K562 treated with DMSO at 1 percent for 12 hours (cell line): ENCODE data around the gene GLI3. TPM values are rescaled to one million over a fixed set of nuclear protein-coding genes. Genes with fewer than 3 reads are reported as not detected.

Experiments
- total RNA-seq: library from RNA; unstranded; fragments of 300-600 nt; gene quantifications from 2 replicates; pipeline ENCODE4 v1.2.3, GENCODE V29; 2022; ENCODE audit not compliant: insufficient read depth

Gene GLI3
- not detected in 2 replicates for total RNA-seq

DNA sequence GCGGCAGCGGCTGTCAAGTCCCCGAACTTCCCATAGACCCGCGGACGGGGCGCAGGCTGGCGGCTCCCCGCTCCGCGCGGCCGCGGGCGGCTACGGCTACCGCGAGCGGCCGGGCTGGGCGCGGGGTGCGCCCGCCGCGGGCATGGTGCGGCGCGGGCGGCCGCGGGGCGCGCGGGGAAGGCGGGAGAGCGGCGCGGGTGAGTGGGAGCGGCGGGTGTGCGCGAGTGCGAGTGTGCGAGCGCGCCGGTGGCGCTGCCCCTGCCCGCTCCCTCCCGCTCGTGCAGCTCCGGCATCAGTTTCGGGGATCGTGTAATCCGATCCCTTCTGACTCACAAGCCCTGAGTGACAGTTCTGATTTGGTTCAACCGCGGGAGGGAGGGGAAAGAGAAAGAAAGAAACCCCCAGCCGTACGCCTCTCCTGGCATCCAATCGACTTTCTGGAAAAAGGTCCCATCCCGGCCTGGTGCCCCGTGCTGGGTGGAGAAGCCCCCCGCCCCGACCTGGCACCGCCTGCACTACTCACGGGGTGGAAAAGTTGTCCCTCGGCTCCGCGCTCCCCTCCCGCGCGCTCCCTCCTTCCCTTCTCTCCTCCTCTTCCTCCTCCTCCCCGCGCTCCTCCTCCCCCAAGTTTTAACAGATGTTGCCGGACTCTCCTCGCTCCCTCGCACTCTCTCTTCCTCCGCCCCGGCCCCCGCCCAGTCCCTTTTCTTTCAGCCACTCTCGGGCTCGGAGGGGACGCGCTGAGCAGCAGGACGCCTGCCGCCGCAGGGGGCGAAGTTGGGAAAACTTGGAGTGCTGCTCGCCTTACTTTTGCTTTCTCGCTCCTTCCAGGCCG, at the start of gene GLI3:
Gene GLI3 (minus strand): TSS at position 234 of the 835 bp plus-strand sequence. CDS start 13,956 bp downstream, outside the sequence.

